Measurements from ENCODE around the gene PLIN3.

GRCh38 chr19:4843647-4843965 is 23.9 kb downstream of the PLIN3 start:
- no peak for TF ChIP-seq EZH2 (IDR thresholded peaks at IDR 0.05; ENCODE audit: borderline replicate concordance, low read length)
- TF ChIP-seq, protein P1, sequence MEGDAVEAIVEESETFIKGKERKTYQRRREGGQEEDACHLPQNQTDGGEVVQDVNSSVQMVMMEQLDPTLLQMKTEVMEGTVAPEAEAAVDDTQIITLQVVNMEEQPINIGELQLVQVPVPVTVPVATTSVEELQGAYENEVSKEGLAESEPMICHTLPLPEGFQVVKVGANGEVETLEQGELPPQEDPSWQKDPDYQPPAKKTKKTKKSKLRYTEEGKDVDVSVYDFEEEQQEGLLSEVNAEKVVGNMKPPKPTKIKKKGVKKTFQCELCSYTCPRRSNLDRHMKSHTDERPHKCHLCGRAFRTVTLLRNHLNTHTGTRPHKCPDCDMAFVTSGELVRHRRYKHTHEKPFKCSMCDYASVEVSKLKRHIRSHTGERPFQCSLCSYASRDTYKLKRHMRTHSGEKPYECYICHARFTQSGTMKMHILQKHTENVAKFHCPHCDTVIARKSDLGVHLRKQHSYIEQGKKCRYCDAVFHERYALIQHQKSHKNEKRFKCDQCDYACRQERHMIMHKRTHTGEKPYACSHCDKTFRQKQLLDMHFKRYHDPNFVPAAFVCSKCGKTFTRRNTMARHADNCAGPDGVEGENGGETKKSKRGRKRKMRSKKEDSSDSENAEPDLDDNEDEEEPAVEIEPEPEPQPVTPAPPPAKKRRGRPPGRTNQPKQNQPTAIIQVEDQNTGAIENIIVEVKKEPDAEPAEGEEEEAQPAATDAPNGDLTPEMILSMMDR (conservative IDR thresholded peaks at IDR 0.05 in 1 of 2, IDR thresholded peaks at IDR 0.05 in 1 of 2; ENCODE audit: extremely low read depth in 1 of 2, insufficient read depth in 1 of 2, low read depth in 1 of 2, low read length in 2 of 2) = no peak

Measured in mammary epithelial cell (primary cell).